Lower leg skin (tissue), 3 donors: ENCODE data around the gene CUEDC2.

ENCODE experiments used
- POLR2A ChIP-seq, 2 donors: fragments of 450-650 bp; IDR thresholded peaks; one replicate each; pipeline ENCODE4 v1.6.1; 2016 to 2017; ENCODE audit warnings: antibody characterized with exemption in 2 of 2, mild to moderate bottlenecking in 1 of 2, moderate library complexity in 1 of 2
- TF ChIP-seq, protein P1 (sequence below), 3 donors: fragments of 450-650 bp; IDR thresholded peaks; one replicate each; pipeline ENCODE4 v1.5.1; 2016; ENCODE audit warnings: antibody characterized with exemption in 3 of 3, mild to moderate bottlenecking in 3 of 3, moderate library complexity in 2 of 3

DNA sequence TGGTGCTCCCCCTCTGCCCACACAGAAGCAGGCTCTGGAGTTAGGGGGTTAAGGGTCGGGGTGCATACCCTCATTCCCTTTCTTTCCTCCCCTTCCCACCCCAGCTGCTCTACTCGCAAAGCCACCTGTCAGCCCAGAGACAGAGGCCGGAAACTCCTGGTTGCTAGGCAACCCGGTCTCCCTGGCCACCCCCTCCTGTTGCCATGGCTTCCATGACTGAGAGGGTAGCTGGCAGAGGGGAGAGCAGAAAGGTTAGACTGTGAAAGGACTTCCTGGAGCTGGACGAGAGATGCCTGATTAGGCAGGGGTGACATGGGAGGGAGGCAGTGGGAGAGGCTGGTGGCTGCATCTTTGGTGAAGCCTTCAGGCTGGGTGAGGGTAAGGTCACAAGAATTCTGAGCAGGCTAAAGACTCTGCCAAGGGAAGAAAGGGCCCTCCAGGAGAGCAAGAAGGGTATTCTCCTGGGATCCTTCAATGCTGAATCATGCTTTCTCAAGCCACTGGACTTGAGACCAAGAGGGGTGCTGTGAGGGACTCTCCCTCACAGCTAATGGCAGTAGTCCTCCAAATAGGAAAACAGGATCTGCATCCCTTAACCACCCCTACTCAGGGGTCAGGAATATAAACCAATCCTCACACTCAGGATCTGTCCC, 19.2 kb downstream of the CUEDC2 start:
- TF ChIP-seq, protein P1, sequence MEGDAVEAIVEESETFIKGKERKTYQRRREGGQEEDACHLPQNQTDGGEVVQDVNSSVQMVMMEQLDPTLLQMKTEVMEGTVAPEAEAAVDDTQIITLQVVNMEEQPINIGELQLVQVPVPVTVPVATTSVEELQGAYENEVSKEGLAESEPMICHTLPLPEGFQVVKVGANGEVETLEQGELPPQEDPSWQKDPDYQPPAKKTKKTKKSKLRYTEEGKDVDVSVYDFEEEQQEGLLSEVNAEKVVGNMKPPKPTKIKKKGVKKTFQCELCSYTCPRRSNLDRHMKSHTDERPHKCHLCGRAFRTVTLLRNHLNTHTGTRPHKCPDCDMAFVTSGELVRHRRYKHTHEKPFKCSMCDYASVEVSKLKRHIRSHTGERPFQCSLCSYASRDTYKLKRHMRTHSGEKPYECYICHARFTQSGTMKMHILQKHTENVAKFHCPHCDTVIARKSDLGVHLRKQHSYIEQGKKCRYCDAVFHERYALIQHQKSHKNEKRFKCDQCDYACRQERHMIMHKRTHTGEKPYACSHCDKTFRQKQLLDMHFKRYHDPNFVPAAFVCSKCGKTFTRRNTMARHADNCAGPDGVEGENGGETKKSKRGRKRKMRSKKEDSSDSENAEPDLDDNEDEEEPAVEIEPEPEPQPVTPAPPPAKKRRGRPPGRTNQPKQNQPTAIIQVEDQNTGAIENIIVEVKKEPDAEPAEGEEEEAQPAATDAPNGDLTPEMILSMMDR (IDR thresholded peaks at IDR 0.05), result no peak
- no peak for TF ChIP-seq POLR2A (IDR thresholded peaks at IDR 0.05)
